ENCODE data around the gene DPP9.
"Not testable (repeated sequence)": the region's sequence is repeated elsewhere in the genome, so short reads cannot be mapped to it uniquely, and the experiment has no call there.

DPP9 gene

GRCh38 chr19:4684312-4685095 lies 39.1 kb downstream of the DPP9 start:
- DNase-seq, result no peak

- DNase-seq, result no peak
These were observed 41.0 kb downstream of the DPP9 start for GRCh38 chr19:4682417-4683200.

DNA sequence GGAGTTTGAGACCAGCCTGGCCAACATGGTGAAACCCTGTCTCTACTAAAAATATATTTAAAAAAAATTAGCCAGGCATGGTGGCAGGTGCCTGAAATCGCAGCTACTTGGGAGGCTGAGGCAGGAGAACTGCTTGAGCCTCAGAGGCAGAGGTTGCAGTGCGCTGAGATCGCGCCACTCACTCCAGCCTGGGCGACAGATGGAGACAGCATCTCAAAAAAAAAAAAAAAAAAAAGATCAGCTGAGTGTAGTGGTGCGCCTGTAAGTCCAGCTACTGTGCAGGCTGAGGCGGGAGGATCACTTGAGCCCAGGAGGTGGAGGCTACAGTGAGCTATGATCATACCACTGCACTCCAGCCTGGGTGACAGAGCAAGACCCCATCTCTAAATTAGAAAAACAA lies 43.6 kb downstream of the DPP9 start:
- DNase-seq, result not testable (repeated sequence)

- DNase-seq, result no peak
These were observed 44.5 kb downstream of the DPP9 start for GRCh38 chr19:4678881-4679790.

DNA sequence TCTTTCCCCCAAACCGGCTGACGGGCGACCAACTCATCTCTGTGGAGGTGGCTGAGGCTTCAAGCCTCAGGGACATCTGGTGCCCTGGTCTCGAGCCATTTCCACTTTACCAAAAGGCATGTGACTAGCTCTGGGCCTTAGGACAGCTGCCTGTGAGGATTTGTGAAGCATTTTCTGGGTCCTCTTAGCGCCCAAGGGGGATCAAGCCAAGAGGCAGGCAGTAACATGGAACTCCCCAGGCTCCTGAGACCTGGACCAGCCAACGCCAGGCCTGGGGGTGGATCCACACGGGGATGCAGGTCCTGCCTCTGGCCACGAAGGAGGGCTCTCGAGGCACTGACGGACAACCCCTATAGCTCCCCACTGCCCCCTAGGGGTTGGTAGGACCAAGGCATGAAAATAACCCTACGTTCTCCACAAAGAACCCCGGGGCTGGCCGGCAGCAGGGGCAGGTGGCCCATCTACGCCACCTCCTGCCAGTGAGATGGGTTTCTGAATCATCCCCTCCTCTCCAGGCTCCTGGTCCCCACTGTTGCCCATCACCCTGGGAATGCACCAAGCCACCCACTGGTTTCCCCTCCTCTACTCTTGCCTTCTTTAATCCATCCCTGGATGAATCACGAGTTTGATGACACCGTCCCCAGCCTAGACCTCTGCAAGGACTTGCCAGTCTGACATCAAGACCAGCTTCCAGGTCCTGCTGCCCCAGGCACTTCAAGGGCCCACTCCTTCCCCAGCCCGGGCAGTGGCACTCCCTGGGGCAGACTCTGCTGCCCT lies 46.5 kb downstream of the DPP9 start:
- DNase-seq, result no peak

- no peak for DNase-seq
These were observed 48.3 kb downstream of the DPP9 start for GRCh38 chr19:4675346-4675745.

- DNase-seq, result no peak
These were observed 49.9 kb downstream of the DPP9 start for GRCh38 chr19:4673726-4674125.

- no peak for DNase-seq
These were observed 50.4 kb downstream of the DPP9 start for GRCh38 chr19:4673216-4673615.

GRCh38 chr19:4671185-4671851 lies 52.3 kb downstream of the DPP9 start:
- DNase-seq, result no peak

DNA sequence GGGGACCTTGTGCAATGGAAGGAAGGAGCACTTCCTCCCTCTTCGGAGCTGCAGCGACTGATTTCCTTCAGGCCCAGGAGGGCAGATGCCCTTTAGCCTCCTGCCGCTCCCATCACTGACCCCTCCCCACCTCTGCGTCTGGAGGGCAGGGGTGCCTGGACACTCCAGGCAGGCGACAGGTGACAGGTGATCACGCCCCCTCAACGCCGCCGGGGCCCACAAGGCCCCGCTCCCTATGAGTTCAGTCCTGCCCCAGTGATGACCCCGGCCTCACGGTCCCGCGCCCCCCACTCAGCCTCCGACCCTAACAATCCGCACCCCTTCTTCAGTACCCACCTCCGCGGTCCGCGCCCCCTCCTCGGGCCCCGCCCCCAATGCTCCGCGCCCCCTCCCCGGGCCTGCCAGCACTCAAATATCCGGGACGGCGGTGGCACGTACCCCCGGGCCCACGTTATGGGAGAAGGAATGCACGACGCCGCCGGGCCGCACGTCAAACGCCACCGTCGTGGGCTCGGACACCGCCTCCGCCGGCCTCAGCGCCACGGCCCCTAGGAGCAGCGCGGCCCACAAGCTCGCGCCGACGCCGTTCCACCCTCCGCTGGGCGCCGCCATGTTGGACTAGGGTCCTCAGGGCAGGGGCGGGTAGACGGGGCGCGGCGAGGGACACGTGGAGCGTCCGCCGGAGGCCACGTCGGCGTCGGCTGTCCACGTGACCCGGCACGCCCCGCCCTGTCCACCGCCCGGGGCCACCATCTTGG lies 53.7 kb downstream of the DPP9 start, which contains the start of gene MYDGF:
Gene MYDGF, minus strand, starts transcription at position 620 of the 758 bp plus-strand sequence. Its CDS starts 8 bp downstream, at position 612.
- peak; percentile 88 for DNase-seq

DNA sequence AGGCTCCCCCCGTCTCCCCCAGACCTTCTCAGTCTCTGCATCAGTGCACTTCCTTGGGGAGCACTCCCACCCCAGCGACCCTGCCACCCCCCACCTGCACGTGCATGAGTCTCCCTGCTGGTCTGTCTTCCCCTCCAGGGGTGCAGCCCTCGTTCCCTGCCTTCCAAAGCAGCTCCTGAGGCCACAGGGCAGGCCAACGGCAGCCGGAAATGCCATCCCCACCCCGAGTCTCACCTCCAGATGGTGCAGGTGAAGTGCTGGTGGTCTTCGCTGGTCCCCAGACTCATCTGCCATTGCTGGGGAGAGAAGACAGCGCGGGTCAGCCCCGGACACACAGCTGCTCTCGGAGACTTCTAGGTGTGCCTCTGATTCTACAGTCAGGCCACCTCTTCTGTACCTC lies 59.0 kb downstream of the DPP9 start:
- no peak for DNase-seq

GRCh38 chr19:4662812-4663211 lies 60.8 kb downstream of the DPP9 start:
- DNase-seq, result no peak

GRCh38 chr19:4662020-4662695 lies 61.5 kb downstream of the DPP9 start:
- no peak for DNase-seq

DNA sequence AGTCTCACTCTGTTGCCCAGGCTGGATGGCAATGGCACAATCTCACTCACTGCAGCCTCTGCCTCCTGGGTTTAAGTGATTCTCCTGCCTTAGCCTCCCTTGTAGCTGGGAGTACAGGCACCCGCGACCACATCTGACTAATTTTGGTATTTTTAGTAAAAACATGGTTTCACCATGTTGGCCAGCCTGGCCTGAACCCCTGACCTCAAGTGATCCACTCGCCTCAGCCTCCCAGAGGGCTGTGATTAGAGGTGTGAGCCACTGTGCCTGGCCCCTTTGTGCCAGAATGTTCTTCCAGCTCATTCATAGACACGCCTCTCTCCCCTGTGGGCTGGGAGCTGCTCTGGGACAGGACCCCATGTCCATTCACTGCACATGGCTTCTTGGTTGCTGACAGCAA lies 62.6 kb downstream of the DPP9 start:
- no peak for DNase-seq

DNA sequence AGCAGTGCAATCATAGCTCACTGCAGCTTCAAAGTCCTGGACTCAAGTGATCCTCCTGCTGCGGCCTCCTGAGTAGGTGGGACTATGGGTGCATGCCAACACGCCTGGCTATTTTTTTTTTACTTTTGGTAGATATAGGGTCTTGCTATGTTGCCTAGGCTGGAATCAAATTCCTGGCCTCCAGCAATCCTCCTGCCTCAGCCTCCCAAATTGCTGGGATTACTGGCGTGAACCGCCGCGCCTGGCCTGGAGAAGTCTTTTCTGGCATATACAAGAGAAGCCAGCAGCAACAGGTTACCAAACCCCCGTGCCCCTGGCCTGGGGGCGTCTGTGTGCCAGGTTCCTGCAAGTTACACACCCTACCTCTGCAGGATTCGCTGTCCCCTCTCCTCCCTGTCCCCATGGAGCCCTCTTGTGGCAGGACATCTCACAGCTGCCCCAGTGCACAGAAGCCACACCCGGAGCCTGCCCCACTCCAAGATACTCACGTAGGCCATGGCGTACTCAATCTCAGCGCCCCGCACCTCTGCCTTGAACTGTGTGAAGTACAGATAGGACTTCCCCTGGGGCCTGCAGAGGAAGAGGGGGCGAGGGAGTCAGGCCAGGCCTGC lies 63.4 kb downstream of the DPP9 start:
- no peak for DNase-seq

GRCh38 chr19:4657835-4658234 lies 65.8 kb downstream of the DPP9 start:
- no peak for DNase-seq

DNA sequence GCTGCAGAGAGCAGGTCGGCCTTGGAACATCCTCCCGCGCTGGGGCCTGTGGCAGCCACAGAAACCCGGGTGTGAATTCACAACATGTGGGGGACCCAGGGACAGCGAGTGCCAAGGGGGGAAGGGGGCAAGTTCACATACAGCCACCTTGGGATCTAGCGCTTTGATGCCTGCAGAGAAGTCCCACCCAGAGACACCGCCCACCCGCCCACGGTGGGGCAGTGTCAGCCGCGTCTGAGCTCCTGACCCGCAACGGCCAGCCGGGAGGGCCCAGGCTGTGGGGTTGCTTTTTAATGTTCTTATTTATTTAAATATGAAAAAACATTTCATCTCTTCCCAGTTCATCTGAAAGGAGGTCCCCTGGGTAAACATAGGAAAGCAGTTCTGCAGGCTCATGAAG lies 66.4 kb downstream of the DPP9 start:
- DNase-seq, result no peak

DNA sequence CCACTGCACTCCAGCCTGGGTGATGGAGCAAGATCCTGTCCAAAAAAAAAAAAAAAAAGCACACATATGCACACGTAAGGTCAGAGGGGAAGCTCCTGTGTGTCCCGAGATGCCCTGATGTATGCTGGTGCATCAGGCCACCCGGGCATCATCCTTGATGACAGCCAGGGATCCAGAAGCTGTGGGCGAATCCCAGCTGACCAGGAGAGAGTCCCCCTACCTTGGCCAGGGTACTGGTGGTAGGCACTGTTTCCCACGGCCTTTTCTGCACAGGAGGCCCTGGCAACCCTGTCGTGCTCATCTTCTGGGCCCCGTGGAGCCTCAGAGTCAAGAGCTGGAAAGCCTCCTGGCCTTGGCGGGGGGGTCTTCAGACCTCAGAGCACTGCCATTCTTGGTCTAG lies 67.5 kb downstream of the DPP9 start:
- no peak for DNase-seq

DNA sequence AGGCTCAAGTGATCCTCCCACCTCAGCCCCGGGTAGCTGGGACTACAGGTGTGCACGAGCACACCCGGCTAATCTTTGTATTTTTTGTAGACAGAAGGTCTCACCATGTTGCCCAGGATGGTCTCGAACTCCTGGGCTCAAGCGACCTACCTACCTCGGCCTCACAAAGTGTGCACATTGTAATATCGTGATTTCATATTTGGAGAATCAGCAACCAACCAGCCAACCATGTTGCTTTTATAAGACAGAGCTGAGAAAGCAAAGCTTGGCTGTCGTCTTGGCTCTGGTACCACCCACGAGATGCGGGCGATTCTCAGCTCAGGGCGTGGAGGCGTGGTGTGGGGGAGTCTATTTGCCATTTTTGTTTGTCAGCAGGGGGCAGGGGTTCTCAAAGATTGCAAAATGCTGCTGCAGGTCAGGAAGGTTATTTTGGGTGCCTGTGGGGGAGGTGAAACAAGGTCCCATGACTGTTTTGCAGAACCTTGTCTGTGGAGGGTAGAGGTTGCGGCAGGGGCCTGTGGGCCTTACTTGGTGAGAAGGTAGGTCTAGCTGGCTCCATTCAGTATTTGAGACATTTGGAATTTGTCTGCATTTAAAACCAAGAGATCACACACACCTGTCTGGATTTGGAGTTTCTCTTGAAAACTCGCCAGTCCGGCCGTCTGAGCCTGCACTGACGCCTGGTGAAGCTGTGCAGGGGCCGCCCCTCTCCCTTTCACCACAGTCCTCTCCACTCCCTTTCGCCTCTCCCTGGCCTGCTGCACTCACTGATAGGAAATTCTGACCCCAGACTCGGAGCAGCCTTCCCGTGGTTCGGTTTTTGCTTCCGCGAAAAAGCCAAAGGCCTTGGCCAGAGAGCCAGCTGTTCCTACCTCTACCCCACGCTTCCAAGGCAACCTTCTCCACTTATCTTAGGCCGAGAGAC lies 68.9 kb downstream of the DPP9 start:
- no peak for DNase-seq

Data from CD4-positive, alpha-beta T cell treated with Interleukin-4 for 4 hours (primary cell).